ENCODE measurements around the gene CHTF18. TPM values are rescaled to one million over a fixed set of nuclear protein-coding genes. Genes with fewer than 3 reads are reported as not detected.
A peak's percentile ranks its signal among the peaks of the same experiment; 100 is the strongest.
"Not testable (repeated sequence)": the region's sequence is repeated elsewhere in the genome, so short reads cannot be mapped to it uniquely, and the experiment has no call there.

The CHTF18 gene
- total RNA-seq, 1 donor from 2014 or later, result 14.8 TPM

GRCh38 chr16:741986-742629 lies 46.3 kb upstream of the CHTF18 start:
- Histone ChIP-seq H3K79me2 (ENCODE audit: insufficient read depth, low read length) (peaks cover 11% of the 10 kb centered on the region), H3K27me3 (ENCODE audit: insufficient read depth, low read length) (no peaks in the 10 kb centered on the region), H3K4me3 (ENCODE audit: insufficient read depth, low read depth, low read length) (no peak overlapping the region), H4K20me1 (ENCODE audit: insufficient read depth, low read length) (peaks cover 5% of the 10 kb centered on the region), H2AFZ (ENCODE audit: low read depth, low read length) (no peak overlapping the region), H3K4me2 (ENCODE audit: low read length) (no peak overlapping the region), H3K9ac (ENCODE audit: low read length) (no peak overlapping the region), H3K9me3 (ENCODE audit: insufficient read depth, low read depth, low read length) (no peaks in the 10 kb centered on the region), H3K27ac (ENCODE audit: low read depth, low read length) (no peak overlapping the region), H3K4me1 (ENCODE audit: insufficient read depth, low read length) (peaks cover 9% of the 10 kb centered on the region), H3K36me3 (ENCODE audit: insufficient read depth, low read length) (peaks cover 2% of the 10 kb centered on the region)
- Mint-ChIP-seq H3K36me3 (ENCODE audit: low read depth, unreplicated experiment) (peaks cover 2% of the 10 kb centered on the region), H3K4me1 (ENCODE audit: low read depth, unreplicated experiment) (peaks cover 2% of the 10 kb centered on the region), H3K9me3 (ENCODE audit: unreplicated experiment) (no peaks in the 10 kb centered on the region), H3K4me3 (ENCODE audit: unreplicated experiment) (peak overlapping the region; percentile 81), H3K27me3 (ENCODE audit: low read depth, unreplicated experiment) (no peaks in the 10 kb centered on the region), H3K27ac (ENCODE audit: unreplicated experiment) (no peak overlapping the region)
- FAIRE-seq, result no peak
- no peak for TF ChIP-seq EZH2 (IDR thresholded peaks at IDR 0.05; ENCODE audit: insufficient read depth, low read length)
- TF ChIP-seq CTCF (IDR thresholded peaks at IDR 0.05; ENCODE audit: insufficient read depth, low read depth, low read length), result no peak
- DNase-seq (ENCODE audit: low read depth), result no peak

GRCh38 chr16:742894-743293 lies 45.5 kb upstream of the CHTF18 start:
- peaks cover 11% of the 10 kb centered on the region for H3K79me2 ChIP-seq (ENCODE audit: insufficient read depth, low read length)
- not testable (repeated sequence) for H2AFZ ChIP-seq (ENCODE audit: low read depth, low read length); H3K4me1 ChIP-seq (ENCODE audit: insufficient read depth, low read length); H3K4me1 Mint-ChIP-seq (ENCODE audit: low read depth, unreplicated experiment); H3K4me3 ChIP-seq (ENCODE audit: insufficient read depth, low read depth, low read length); FAIRE-seq; H3K4me3 Mint-ChIP-seq (ENCODE audit: unreplicated experiment); H3K27ac Mint-ChIP-seq (ENCODE audit: unreplicated experiment); H3K36me3 ChIP-seq (ENCODE audit: insufficient read depth, low read length); H3K36me3 Mint-ChIP-seq (ENCODE audit: low read depth, unreplicated experiment); H4K20me1 ChIP-seq (ENCODE audit: insufficient read depth, low read length); H3K27ac ChIP-seq (ENCODE audit: low read depth, low read length); DNase-seq (ENCODE audit: low read depth); H3K27me3 ChIP-seq (ENCODE audit: insufficient read depth, low read length); H3K9ac ChIP-seq (ENCODE audit: low read length); H3K4me2 ChIP-seq (ENCODE audit: low read length); H3K9me3 Mint-ChIP-seq (ENCODE audit: unreplicated experiment); H3K9me3 ChIP-seq (ENCODE audit: insufficient read depth, low read depth, low read length); H3K27me3 Mint-ChIP-seq (ENCODE audit: low read depth, unreplicated experiment)

DNA sequence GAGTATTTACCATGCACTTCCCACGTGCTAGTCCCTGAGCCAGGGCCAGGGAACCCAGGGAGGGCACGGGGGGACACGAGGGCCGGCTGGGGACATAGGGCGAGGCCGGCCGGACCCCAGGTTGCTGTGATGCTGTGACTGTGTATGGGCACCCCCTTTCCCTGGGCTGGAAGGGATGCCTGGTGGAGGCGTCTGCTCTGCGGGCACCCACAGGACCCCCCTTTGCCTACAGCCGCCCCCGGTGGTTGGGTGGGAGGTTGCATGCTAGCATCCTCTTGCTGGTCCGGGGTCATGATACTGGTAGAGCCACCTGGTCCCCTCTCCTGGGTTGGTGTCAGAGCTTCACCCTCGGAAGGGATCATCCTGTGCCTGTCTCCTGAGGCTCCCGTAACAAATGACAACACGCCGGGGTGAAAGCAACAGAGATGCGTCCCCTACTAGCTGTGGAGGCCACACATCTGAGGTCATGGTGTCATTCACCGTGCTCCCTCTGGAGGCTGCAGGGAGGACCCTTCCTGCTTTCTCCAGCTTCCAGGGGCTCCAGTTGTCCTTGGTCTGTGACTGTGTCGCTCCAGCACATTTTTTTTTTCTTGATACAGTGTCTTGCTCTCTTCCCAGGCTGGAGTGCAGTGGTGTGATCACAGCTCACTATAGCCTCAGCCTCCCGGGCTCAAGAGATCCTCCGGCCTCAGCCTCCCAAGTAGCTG lies 44.5 kb upstream of the CHTF18 start:
- DNase-seq (ENCODE audit: low read depth) (no peak), FAIRE-seq (no peak)
- H3K9ac ChIP-seq (ENCODE audit: low read length), result no peak overlapping the region
- no peak overlapping the region for H3K4me2 ChIP-seq (ENCODE audit: low read length)
- H3K4me1 ChIP-seq (ENCODE audit: insufficient read depth, low read length), result peaks cover 9% of the 10 kb centered on the region
- H3K4me3 Mint-ChIP-seq (ENCODE audit: unreplicated experiment), result no peak overlapping the region
- peaks cover 5% of the 10 kb centered on the region for H3K4me1 Mint-ChIP-seq (ENCODE audit: low read depth, unreplicated experiment)
- peaks cover 11% of the 10 kb centered on the region for H3K79me2 ChIP-seq (ENCODE audit: insufficient read depth, low read length)
- no peak overlapping the region for H3K27ac ChIP-seq (ENCODE audit: low read depth, low read length)
- H3K9me3 Mint-ChIP-seq (ENCODE audit: unreplicated experiment), result no peaks in the 10 kb centered on the region
- H3K27ac Mint-ChIP-seq (ENCODE audit: unreplicated experiment), result no peak overlapping the region
- no peaks in the 10 kb centered on the region for H3K27me3 ChIP-seq (ENCODE audit: insufficient read depth, low read length)
- TF ChIP-seq CTCF (IDR thresholded peaks at IDR 0.05; ENCODE audit: insufficient read depth, low read depth, low read length) (no peak), EZH2 (IDR thresholded peaks at IDR 0.05; ENCODE audit: insufficient read depth, low read length) (no peak)
- H3K36me3 Mint-ChIP-seq (ENCODE audit: low read depth, unreplicated experiment), result no peaks in the 10 kb centered on the region
- peaks cover 5% of the 10 kb centered on the region for H4K20me1 ChIP-seq (ENCODE audit: insufficient read depth, low read length)
- H2AFZ ChIP-seq (ENCODE audit: low read depth, low read length), result no peak overlapping the region
- peaks cover 2% of the 10 kb centered on the region for H3K36me3 ChIP-seq (ENCODE audit: insufficient read depth, low read length)
- no peaks in the 10 kb centered on the region for H3K27me3 Mint-ChIP-seq (ENCODE audit: low read depth, unreplicated experiment)
- H3K9me3 ChIP-seq (ENCODE audit: insufficient read depth, low read depth, low read length), result no peaks in the 10 kb centered on the region
- no peak overlapping the region for H3K4me3 ChIP-seq (ENCODE audit: insufficient read depth, low read depth, low read length)
